Kidney tubule cell (primary cell): Measurements from ENCODE around the gene VSNL1.

ENCODE experiments used
- DNase-seq: peaks from one replicate; pipeline ENCODE4 v3.0.0-alpha.2; 2018; ENCODE audit warnings: low spot score

The VSNL1 gene

GRCh38 chr2:17614174-17614930 is 73.9 kb downstream of the VSNL1 start:
- DNase-seq = no peak

- no peak for DNase-seq
Observed at GRCh38 chr2:17615147-17615546, 74.7 kb downstream of the VSNL1 start.

GRCh38 chr2:17615728-17616351 is 75.3 kb downstream of the VSNL1 start:
- peak; percentile 88 for DNase-seq

GRCh38 chr2:17616405-17616804 is 75.9 kb downstream of the VSNL1 start:
- no peak for DNase-seq

GRCh38 chr2:17617516-17617915 is 77.0 kb downstream of the VSNL1 start:
- no peak for DNase-seq

- no peak for DNase-seq
Observed at GRCh38 chr2:17617955-17618354, 77.5 kb downstream of the VSNL1 start.

GRCh38 chr2:17620280-17620679 is 79.8 kb downstream of the VSNL1 start:
- DNase-seq = no peak

GRCh38 chr2:17620841-17621240 is 80.3 kb downstream of the VSNL1 start:
- no peak for DNase-seq

GRCh38 chr2:17621781-17622180 is 81.3 kb downstream of the VSNL1 start:
- DNase-seq = peak; percentile 16

- DNase-seq = peak; percentile 48
Observed at GRCh38 chr2:17625446-17625845, 85.0 kb downstream of the VSNL1 start.

GRCh38 chr2:17626986-17627385 is 86.5 kb downstream of the VSNL1 start:
- DNase-seq = no peak

GRCh38 chr2:17627434-17627833 is 86.9 kb downstream of the VSNL1 start:
- DNase-seq = no peak

- DNase-seq = peak; percentile 20
Observed at GRCh38 chr2:17628349-17629261, 88.1 kb downstream of the VSNL1 start.

GRCh38 chr2:17630089-17630488 is 89.6 kb downstream of the VSNL1 start:
- no peak for DNase-seq

- DNase-seq = no peak
Observed at GRCh38 chr2:17634997-17635396, 94.5 kb downstream of the VSNL1 start.

GRCh38 chr2:17636257-17636656 is 95.8 kb downstream of the VSNL1 start:
- no peak for DNase-seq

- no peak for DNase-seq
Observed at GRCh38 chr2:17637131-17637906, 96.8 kb downstream of the VSNL1 start.

- DNase-seq = no peak
Observed at GRCh38 chr2:17638196-17638743, 97.8 kb downstream of the VSNL1 start.

GRCh38 chr2:17640406-17640805 is 99.9 kb downstream of the VSNL1 start:
- no peak for DNase-seq

GRCh38 chr2:17643031-17643615 is 102.6 kb downstream of the VSNL1 start:
- peak; percentile 92 for DNase-seq
